M059J (cell line): Measurements from ENCODE around the gene CCDC191. TPM values are rescaled to one million over a fixed set of nuclear protein-coding genes. Genes with fewer than 3 reads are reported as not detected.

Experiments
- DNase-seq: peaks from one replicate; pipeline ENCODE4 v3.0.0-alpha.2; 2012; ENCODE audit warnings: low read depth
- total RNA-seq: library from RNA; depleted of rRNA; stranded (reverse); fragments of >200 nt; shearing (Covaris generic); gene quantifications from 2 replicates; pipeline ENCODE4 v1.2.3, GENCODE V29; 2014; rRNA removed

CCDC191 gene
- 0.71 and 1.5 TPM in 2 replicates for total RNA-seq

GRCh38 chr3:114056130-114057010, at the start of gene CCDC191, which contains the start of gene QTRT2:
Gene CCDC191, minus strand, starts transcription at chr3:114056526. Its CDS starts 60 bp downstream, at chr3:114056466.
Gene QTRT2, plus strand, starts transcription at chr3:114056737. Its CDS starts 8,521 bp downstream, at chr3:114065258.
- DNase-seq, result peak; percentile 100

- peak; percentile 62 for DNase-seq
Observed at GRCh38 chr3:114104414-114104813, 48.1 kb upstream of the CCDC191 start.

GRCh38 chr3:114103858-114104257, 47.5 kb upstream of the CCDC191 start:
- DNase-seq, result no peak

- DNase-seq, result no peak
Observed at GRCh38 chr3:114103181-114103580, 46.9 kb upstream of the CCDC191 start.

- DNase-seq, result no peak
Observed at GRCh38 chr3:114101101-114101500, 44.8 kb upstream of the CCDC191 start.

GRCh38 chr3:114095796-114096195, 39.5 kb upstream of the CCDC191 start:
- DNase-seq, result no peak

- DNase-seq, result peak; percentile 75
Observed at GRCh38 chr3:114093596-114093995, 37.3 kb upstream of the CCDC191 start.

GRCh38 chr3:114093016-114093380, 36.7 kb upstream of the CCDC191 start:
- no peak for DNase-seq

GRCh38 chr3:114092151-114093015, 36.1 kb upstream of the CCDC191 start:
- DNase-seq, result no peak

- DNase-seq, result no peak
Observed at GRCh38 chr3:114089675-114090074, 33.3 kb upstream of the CCDC191 start.

GRCh38 chr3:114086356-114086755, 30.0 kb upstream of the CCDC191 start:
- DNase-seq, result no peak

GRCh38 chr3:114083112-114083511, 26.8 kb upstream of the CCDC191 start:
- DNase-seq, result no peak

- DNase-seq, result no peak
Observed at GRCh38 chr3:114081037-114081436, 24.7 kb upstream of the CCDC191 start.

GRCh38 chr3:114080201-114080600, 23.9 kb upstream of the CCDC191 start:
- no peak for DNase-seq

GRCh38 chr3:114079761-114080160, 23.4 kb upstream of the CCDC191 start:
- no peak for DNase-seq

GRCh38 chr3:114078126-114078525, 21.8 kb upstream of the CCDC191 start:
- no peak for DNase-seq

GRCh38 chr3:114076711-114077110, 20.4 kb upstream of the CCDC191 start:
- no peak for DNase-seq

- no peak for DNase-seq
Observed at GRCh38 chr3:114071786-114072185, 15.5 kb upstream of the CCDC191 start.

- no peak for DNase-seq
Observed at GRCh38 chr3:114068336-114068735, 12.0 kb upstream of the CCDC191 start.

GRCh38 chr3:114067804-114068203, 11.5 kb upstream of the CCDC191 start:
- DNase-seq, result no peak

- DNase-seq, result no peak
Observed at GRCh38 chr3:114060906-114061655, 4.8 kb upstream of the CCDC191 start.

GRCh38 chr3:114058646-114059045, 2.3 kb upstream of the CCDC191 start:
- DNase-seq, result no peak
